GM21526 (cell line): ENCODE measurements around the gene CWC27.

Source experiments
- ATAC-seq: cut with Tn5 transposase; IDR thresholded peaks from one replicate; pipeline ENCODE4 v1.9.1; 2021; ENCODE audit warnings: moderate library complexity; ENCODE audit not compliant: unreplicated experiment, low FRiP score

The CWC27 gene

GRCh38 chr5:65061250-65061973, 292.7 kb downstream of the CWC27 start:
- peak; percentile 56 for ATAC-seq

DNA sequence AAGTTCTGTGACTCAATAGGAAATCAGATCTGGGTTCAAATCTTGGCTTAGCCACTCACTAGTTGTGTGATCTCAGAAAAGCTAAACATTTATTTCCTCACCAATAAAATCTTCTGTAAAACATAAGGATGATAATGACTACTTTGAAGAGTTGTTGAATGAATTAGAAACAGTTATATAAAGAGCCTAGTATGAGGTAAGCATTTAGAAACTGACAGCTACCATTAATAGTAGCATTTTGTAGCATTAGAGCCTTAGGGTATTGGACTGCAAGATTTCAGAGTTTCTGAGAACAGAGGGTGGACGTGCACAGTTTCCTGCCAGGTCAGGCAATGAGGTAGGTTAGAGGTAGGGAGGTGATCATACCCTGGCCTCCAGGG, 293.2 kb downstream of the CWC27 start:
- peak; percentile 41 for ATAC-seq

DNA sequence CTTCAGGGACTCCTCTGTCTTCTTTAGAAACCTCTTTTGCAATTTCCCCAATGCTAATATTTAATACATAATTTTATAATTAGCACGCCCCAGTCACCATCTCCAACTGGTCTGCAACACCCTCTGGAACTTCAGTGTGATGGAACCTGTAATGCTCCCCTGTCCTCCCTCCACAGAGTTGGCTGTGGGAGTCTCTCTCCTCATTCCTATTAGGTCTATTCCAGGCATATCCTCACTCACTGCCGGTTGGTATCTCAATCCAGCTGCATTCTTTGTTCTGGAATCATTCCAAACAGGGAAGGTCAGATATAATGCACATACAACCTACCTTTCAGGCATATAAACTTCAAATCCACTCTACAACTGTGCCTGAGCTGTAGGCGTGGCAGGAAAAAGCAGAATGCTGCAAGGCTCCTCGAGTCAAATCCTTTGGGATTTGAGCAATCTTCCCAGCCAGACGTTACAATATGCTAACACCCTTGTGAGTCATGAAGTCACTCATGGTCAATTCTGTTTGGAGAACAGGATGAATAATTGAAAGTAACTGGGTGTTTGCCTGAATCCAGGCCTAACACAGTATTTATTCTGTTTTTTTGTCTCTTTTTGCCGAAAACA, 293.8 kb downstream of the CWC27 start:
- ATAC-seq: no peak

DNA sequence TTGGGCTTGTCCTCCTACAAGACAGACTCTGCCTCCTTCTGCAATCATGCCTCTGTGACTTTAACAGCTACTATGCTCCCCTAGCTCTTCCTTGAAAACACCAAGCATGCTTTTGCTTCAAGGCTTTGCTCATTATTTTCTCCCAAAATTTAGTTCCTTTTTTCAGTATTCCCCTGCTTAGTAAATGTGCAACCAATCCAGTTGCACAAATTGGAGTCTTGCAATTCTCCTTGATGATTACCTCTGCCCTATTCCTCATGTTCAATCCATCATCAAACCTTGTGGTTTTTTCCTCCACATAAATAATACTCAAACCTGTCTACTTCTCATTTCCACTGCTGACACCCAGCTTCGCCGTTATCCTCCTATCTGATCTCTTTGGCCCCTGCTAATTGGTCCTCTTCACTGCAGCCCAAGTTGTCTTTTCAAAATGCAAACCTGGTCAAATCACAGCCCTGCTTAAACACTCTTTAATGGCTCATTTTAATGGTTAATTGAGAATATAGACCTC, 296.3 kb downstream of the CWC27 start:
- no peak for ATAC-seq

DNA sequence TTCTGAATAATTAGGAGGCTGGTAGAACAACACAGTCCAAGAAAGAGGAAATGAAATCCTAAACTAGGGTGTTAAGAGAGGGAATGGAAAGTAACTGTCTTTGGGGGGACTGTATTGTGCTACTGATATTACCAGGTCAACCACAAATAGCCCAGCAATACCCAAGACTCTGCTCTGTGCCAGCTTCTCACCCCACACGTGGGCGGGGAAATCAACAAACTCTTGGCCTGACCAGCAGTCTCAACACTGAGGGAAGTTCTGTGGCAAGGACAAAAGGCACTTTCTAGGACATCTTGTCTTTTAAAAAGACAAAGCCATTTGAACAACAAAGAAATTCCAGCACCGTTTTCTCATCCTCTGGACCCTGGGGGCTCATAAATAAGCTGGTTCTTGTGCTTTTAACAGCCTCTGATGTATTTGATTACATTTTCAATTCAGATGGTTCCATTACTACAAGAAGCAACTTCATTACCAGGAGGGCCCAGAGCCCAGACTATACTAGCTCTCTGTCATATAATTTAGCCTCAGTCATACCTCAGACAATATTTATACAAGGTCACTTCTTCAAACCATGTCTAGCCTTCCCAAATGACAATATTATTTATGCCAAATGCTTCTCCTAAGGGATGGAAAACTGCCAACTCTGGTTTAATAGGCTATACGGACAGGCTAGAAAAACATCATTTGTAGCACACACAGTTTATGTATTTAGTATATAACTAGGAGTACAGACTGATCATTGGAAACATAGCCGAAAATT, 297.8 kb downstream of the CWC27 start:
- peak; percentile 68 for ATAC-seq

DNA sequence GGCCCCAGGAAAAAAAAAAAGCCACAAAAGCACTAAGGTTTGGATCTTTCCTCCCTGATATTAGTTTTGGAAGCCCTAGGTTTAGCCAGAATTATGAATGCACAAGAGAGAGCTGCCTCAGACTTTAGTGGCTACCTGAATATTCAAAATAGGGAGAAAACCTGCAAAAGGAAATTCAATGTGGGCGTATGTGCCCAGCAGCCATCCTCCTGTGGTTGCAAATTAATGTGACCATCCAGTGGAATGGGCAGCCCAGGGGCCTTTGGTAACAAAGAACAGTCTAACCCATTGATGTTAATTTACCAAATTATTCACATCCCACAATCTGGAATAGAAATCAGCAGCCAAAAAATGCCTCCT, 298.4 kb downstream of the CWC27 start:
- no peak for ATAC-seq
